HFF-Myc (cell line): ENCODE data around the gene DRC7.

Experiments
- DNase-seq: peaks from one replicate; pipeline ENCODE4 v3.0.0-alpha.2; 2011; ENCODE audit warnings: low read depth; ENCODE audit errors: extremely low read depth
- H3K4me3 ChIP-seq: replicated peaks from 2 replicates; pipeline ENCODE4 v1.5.1; 2011; ENCODE audit warnings: low read depth, mild to moderate bottlenecking, control low read depth, low read length
- TF ChIP-seq, protein P1 (sequence below): IDR thresholded peaks from 2 replicates; pipeline ENCODE4 v1.5.1; 2012; ENCODE audit warnings: mild to moderate bottlenecking, low read depth, low read length, control low read depth; ENCODE audit errors: missing control alignments

Gene DRC7

DNA sequence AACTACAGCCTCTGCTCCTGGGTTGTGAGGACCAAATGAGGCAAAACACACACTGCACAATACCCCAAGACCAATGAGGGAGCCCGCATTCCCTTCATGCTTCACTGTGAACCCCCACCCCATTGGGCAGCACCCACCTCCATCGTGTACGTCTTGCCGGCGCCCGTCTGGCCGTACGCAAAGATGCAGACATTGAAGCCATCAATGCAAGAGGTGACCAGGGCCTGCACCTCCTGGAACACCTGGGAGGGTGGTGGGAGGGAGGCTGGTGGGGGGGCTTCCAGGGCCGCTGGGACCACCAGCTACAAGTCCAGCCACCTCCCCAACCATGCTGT lies 69.4 kb downstream of the DRC7 start:
- H3K4me3 ChIP-seq = no peak overlapping the region
- TF ChIP-seq, protein P1, sequence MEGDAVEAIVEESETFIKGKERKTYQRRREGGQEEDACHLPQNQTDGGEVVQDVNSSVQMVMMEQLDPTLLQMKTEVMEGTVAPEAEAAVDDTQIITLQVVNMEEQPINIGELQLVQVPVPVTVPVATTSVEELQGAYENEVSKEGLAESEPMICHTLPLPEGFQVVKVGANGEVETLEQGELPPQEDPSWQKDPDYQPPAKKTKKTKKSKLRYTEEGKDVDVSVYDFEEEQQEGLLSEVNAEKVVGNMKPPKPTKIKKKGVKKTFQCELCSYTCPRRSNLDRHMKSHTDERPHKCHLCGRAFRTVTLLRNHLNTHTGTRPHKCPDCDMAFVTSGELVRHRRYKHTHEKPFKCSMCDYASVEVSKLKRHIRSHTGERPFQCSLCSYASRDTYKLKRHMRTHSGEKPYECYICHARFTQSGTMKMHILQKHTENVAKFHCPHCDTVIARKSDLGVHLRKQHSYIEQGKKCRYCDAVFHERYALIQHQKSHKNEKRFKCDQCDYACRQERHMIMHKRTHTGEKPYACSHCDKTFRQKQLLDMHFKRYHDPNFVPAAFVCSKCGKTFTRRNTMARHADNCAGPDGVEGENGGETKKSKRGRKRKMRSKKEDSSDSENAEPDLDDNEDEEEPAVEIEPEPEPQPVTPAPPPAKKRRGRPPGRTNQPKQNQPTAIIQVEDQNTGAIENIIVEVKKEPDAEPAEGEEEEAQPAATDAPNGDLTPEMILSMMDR = no peak
- DNase-seq = no peak

DNA sequence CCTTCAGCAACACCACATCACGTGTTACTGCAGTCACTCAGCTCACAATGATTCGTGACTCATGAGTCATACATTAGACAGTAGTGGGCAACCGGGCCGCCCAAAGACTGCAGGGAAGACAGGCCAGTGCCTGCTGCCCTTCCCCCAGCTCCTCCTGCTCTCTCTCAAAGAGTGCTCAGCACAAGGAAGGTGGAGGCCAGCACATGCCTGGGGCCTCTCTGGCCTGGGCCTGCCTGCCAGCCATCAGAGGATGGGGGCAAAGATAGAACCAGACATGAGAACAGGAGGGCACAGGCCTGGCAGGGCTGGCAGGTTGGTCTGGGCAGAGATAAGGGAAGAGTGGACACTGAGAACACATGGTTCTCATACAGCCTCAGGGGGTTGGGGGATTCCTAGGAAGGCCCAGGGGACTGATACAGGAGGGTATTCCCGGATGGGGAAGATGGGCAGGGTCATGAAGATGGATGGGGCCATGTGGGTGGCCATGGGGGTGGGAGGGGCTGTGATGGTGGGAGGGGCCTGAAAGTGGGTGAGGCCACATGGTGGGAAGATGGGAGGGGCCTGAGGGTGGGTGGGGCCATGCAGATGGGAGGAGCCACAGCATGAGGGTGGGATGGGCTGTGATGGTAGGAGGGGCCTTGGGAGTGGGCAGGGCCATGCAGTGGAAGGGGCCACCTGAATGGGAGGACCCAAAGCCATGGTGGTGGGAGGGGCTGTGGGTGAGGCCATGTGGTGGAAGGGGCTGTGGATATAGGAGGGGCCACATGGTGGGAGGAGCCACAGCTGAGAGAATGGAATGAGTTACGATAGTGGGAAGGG lies 69.9 kb downstream of the DRC7 start:
- peak; percentile 67 for DNase-seq
- no peak overlapping the region for H3K4me3 ChIP-seq

DNA sequence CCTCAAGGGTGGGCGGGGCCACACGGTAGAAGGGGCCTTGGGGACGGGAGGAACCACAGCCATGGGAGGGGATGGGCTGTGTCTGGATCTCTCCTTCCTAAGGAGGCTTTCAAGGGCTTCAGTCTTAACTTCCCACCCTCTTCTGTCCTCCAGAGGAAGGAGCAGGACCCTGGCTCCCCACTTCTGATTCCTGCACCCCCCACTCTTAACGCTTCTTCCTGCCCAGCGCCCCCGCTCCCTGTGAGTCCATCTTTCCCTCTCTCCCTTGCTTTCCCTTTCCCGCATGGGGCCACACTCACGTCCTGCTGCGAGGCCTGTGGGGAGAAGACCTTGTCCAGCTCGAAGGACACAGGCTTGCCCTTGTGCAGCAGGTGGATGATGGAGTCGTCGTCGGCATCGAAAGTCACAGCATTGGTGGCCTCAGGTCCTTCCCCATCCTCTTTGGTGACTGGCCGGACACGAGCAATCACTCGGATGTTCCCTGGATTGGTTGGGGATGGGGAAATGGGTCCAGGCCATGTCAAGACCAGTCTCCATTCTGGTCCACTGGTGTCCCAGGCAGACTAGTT lies 70.6 kb downstream of the DRC7 start:
- TF ChIP-seq, protein P1 = no peak
- DNase-seq = no peak
- H3K4me3 ChIP-seq = no peak overlapping the region

More for the DNA sequence above, 69.9 kb downstream of the DRC7 start:
- TF ChIP-seq, protein P1 = no peak

DNA sequence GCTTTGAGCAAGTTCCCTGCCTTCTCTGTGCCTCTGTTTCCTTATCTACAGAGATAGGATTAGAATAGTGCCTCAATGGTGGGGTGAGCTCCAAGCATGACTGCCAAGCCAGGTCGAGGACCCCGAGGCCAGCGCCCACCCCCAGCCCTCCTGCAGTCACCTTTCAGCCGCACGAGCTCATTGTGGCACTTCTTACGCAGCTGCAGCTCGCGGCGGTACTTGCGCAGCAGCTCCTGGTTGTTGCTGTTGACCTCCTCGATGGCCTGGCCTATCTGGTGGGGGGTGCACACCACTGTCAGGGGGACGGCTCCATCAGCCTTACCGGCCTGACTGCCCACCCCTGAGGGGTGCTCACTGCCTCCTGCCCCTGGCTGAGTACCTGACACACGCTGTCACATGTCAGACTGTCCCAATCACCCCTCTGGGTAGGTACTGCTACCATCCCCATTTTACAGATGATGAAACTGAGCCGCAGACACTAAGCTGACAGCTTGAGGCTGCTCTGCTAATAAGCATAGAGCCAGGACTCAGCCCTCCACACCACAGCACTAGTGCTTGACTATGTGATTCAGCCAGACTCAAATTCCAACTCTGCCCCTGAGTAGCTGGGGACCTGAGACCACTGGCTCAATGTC lies 72.2 kb downstream of the DRC7 start:
- H3K4me3 ChIP-seq = no peak overlapping the region
- DNase-seq = no peak
- TF ChIP-seq, protein P1 = no peak

DNA sequence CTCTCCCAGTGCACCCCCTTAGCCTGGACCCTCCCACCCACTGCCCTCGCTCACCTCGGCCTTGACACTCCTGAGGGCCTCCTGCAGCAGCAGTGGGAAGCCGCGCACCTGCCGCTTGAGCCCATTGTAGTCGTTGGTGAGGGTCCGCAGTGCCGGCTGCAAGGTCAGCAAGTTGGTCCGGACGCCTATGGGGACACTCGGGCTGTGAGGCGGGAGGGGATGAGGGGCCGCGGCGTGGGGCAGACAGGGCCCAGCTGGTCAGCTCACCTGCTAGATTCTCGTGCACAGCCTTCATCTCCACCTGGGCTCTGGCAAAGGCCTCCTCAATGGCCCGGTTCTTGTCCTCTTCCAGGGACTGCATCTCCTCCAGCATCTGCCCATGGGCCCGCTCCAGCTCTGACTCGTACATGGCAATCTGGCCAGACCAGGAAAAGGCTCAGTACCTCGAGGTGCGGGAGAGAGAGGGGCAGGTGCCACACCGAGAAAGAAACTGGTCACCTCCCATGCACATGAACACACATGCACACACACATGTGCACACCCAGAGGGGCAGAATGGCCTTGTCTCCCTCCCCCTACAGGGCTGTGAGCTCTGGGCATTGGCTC lies 75.0 kb downstream of the DRC7 start:
- DNase-seq = no peak
- TF ChIP-seq, protein P1 = no peak
- no peak overlapping the region for H3K4me3 ChIP-seq

DNA sequence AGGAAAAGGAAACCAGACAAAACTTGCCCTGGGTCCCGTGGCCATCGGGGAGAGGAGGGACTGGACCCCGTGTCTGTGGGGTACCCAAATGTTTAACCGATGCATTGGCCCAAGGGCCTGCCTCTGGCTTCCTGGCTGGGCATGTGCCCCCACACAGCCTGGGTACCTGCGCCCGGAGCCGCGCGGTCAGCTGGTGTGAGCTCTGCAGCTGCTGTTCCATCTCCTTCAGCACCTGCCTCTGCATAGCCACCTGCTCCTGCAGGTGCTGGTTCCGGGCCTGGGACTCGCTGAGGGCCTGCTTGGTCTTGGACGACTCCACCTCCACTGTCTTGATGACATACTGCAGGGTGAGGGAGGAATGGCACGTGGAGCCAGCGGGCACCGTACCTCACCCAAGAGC lies 75.8 kb downstream of the DRC7 start:
- TF ChIP-seq, protein P1 = no peak
- H3K4me3 ChIP-seq = no peak overlapping the region
- no peak for DNase-seq
